Measurements from ENCODE around the gene CCDC192.

CCDC192 gene

DNA sequence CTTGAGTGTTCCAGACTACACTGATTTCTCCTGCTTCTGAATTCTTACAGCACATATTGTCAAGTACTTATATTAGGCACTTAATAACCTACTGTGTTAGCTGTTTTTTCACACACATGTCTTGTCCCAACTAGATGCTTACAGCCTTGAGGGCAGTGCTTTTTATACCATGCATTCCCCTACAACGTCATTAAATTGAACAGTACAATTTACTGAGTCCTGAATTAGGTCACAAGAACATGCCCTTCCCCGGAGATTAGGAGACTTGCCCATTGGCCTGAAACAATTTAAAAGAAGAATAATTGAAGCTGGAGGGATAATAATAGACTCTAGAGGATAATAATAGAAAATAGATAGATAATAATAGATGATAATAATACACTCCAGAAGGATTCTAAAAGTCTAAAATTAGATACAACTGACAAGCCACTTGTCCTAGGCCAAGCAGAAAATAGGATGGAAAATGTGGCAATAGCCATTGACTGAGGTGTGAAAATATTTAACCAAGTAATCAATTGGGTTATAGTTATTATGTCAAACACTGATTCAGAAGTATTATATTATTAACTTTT is 267.7 kb downstream of the CCDC192 start:
- DNase-seq (ENCODE audit: extremely low read depth in 1 of 2, low read depth in 1 of 2): no peak

- no peak for DNase-seq (ENCODE audit: extremely low read depth in 1 of 2, low read depth in 1 of 2)
Observed at GRCh38 chr5:127975961-127976360, 272.8 kb downstream of the CCDC192 start.

DNA sequence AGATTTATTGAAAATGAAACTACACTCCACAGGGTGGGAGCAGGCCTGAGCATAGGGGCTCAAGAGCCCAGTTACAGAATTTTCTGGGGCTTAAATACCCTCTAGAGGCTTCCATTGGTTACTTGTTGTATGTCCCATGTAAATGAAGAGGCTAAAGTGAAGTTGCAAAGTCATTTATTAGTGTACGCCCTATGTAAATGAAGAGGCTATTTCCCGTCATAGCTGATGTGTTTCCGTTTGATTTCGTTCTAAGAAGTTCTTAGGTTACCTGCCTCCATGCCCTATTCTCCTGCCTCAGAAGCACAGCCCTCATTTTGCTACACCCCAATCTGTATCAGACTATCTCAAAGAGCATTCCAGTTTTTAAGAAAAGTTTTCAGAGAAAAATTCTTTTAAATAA is 273.3 kb downstream of the CCDC192 start:
- DNase-seq (ENCODE audit: extremely low read depth in 1 of 2, low read depth in 1 of 2): no peak

- DNase-seq (ENCODE audit: extremely low read depth in 1 of 2, low read depth in 1 of 2): no peak
Observed at GRCh38 chr5:127976991-127977717, 274.0 kb downstream of the CCDC192 start.

DNA sequence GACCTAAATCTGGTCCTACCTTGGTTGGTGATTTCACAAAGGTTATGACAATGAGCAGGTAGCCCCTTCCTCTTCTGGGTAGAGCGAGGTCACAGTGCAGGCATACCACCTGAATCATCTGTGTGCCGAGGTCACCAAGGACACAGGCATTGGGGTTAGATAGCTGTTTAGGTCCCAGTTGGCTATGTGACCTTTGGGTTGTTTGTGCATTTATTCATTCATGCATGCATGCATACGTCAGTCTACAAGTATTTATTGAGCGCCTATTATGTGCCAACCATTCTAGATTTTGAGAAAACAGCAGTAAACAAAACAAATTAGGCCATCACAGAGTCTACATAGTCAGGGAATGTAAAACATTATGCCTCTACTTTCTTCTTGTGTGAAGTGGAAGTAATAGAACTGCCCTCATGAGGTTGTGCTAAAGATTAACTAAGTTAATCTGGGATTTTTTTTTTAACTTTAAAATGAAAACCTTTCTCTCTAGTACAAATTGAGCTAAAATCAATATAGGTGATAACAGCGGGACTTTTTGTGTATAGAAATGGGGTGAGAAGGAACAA is 275.6 kb downstream of the CCDC192 start:
- DNase-seq (ENCODE audit: extremely low read depth in 1 of 2, low read depth in 1 of 2): no peak

GRCh38 chr5:127979475-127979874 is 276.3 kb downstream of the CCDC192 start:
- DNase-seq (ENCODE audit: extremely low read depth in 1 of 2, low read depth in 1 of 2): no peak

DNA sequence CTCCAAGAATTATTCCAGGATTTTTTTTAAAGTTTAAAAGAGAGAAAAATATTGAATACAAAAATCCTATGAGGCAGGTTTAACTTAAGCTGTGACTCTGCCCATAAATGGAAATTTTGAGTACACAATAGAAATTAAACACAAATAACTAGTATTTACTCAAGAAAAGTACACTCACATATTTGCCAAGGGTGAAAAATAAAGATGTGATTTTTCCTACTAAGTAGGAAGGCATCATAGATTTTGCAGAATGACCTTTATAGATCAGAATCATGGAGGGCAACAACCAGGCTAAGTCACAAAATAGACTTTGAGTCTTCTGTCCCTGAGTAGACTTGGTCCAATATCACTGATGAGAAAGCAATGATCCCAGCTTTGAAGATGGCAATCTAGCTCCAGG is 277.7 kb downstream of the CCDC192 start:
- DNase-seq (ENCODE audit: extremely low read depth in 1 of 2, low read depth in 1 of 2): no peak

- no peak for DNase-seq (ENCODE audit: extremely low read depth in 1 of 2, low read depth in 1 of 2)
Observed at GRCh38 chr5:127981498-127981897, 278.3 kb downstream of the CCDC192 start.

GRCh38 chr5:127985811-127986325 is 282.7 kb downstream of the CCDC192 start:
- DNase-seq (ENCODE audit: extremely low read depth in 1 of 2, low read depth in 1 of 2): no peak

DNA sequence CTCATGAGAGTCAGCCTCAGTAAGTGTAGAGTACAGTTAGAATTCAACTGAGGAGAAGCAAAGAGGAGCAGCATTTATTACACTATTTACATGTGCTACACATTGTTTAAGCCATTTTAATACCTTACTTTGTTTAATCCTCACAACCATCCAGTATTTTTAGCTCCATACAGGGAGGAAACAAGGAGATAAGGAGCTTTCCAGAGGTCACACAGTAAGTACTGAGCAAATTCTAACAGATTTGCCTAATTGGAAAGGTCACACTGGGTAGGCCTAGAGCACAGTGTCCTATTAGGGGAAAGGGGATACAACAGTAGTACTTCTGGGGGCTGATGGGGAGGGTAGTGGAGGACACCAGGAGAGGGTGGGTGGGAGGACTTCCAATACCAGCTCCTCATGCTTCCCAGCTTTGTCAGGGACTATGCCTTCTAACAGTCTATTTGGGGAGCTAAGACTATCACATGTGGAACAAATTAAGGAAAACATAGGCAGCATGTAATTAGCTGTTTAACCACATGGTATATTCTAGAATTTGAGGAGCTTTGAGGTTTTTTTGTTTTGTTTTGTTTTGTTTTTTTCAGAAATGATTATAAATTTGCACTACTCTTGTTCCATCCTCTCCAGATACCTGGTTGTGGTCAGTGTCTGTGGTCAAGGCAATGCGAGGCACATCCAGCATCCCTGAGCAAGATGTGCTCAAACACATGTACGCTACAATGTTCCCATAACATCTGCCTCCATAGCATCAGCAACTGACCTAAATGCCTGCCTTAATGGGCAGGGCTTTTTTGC is 284.4 kb downstream of the CCDC192 start:
- DNase-seq (ENCODE audit: extremely low read depth in 1 of 2, low read depth in 1 of 2): no peak

DNA sequence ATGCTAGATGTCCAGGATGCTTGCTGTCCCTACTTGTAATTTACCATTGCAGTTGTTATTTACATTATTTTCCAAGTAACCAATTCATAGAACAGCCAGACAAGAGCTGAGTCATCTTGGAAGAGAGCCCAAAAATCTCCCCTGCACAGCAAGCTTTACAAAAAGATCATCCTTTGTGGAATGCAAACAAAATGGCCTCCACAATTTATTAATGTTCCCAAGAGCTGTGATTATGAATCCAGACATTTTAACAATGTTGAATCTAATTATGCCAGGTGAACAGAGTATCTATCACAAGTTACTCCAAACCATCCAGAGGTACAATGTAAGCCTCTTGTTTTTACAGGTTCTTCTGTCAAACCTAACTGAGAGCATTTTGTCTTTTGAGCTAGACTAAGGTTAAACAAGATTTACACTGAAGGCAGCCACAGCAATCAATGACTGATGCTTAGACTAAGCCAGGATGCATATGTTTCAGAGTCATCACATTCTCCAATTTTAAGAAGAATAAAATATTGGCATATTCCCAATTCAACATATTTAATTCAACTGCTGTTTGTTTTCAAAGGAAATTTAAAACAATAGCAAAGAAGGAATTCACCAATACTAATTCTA is 285.1 kb downstream of the CCDC192 start:
- no peak for DNase-seq (ENCODE audit: extremely low read depth in 1 of 2, low read depth in 1 of 2)

Data from stimulated activated CD8-positive, alpha-beta memory T cell treated with anti-CD3 and anti-CD28 coated beads, Interleukin-7, amount 100 ng/mL, for 48 hours (primary cell).